A673 (cell line): ENCODE measurements around the gene LRRC42. TPM values are rescaled to one million over a fixed set of nuclear protein-coding genes. Genes with fewer than 3 reads are reported as not detected.

Experiments used
- BruUV-seq: library from RNA; stranded (reverse); fragments of 400-500 nt; replicated peaks from 2 replicates; lab custom pipeline; 2021; lab: Mats Ljungman, UMichigan
- CTCF ChIA-PET: fragments of 300-600 bp; sonication (Branson Sonifier 250); formaldehyde crosslinking; loops from one replicate; lab custom pipeline; 2022; ENCODE audit warnings: antibody characterized with exemption; lab: Charles Lee
- POLR2A ChIA-PET: fragments of 300-600 bp; sonication (Branson Sonifier 250); formaldehyde crosslinking; loops from one replicate; lab custom pipeline; 2022; ENCODE audit warnings: antibody characterized with exemption; ENCODE audit not compliant: low non-redundant PET; lab: Charles Lee
- DNase-seq: peaks from one replicate; pipeline ENCODE4 v3.0.0-alpha.2; 2015; ENCODE audit warnings: low spot score
- H3K27ac ChIP-seq: fragments of 200-600 bp; sonication (generic); 2 replicates; pipeline ENCODE4 v1.5.1; 2016; ENCODE audit warnings: mixed run types, low read depth, mild to moderate bottlenecking, mixed read lengths, antibody characterized with exemption, low read length; ENCODE audit not compliant: poor library complexity, severe bottlenecking
- H3K27me3 ChIP-seq: fragments of 200-600 bp; sonication (generic); replicated peaks from 2 replicates; pipeline ENCODE4 v1.6.1; 2017; ENCODE audit warnings: mixed run types, low read depth, mild to moderate bottlenecking, mixed read lengths, antibody characterized with exemption, low read length; ENCODE audit not compliant: insufficient read depth, poor library complexity
- H3K36me3 ChIP-seq: fragments of 200-600 bp; sonication (generic); 2 replicates; pipeline ENCODE4 v1.6.1; 2016; ENCODE audit warnings: mixed run types, mild to moderate bottlenecking, mixed read lengths, antibody characterized with exemption, low read length; ENCODE audit not compliant: insufficient read depth, poor library complexity, severe bottlenecking
- H3K4me1 ChIP-seq: fragments of 200-600 bp; sonication (generic); 2 replicates; pipeline ENCODE4 v1.6.1; 2017; ENCODE audit warnings: mixed run types, mild to moderate bottlenecking, mixed read lengths, antibody characterized with exemption, low read length; ENCODE audit not compliant: insufficient read depth, poor library complexity, severe bottlenecking
- H3K4me3 ChIP-seq: fragments of 200-600 bp; sonication (generic); 2 replicates; pipeline ENCODE4 v1.5.1; 2016; ENCODE audit warnings: low read depth, mixed run types, mild to moderate bottlenecking, mixed read lengths, low read length; ENCODE audit not compliant: poor library complexity, severe bottlenecking
- H3K9me3 ChIP-seq: fragments of 200-600 bp; sonication (generic); 2 replicates; pipeline ENCODE4 v1.6.1; 2016; ENCODE audit warnings: mixed run types, low read depth, mild to moderate bottlenecking, mixed read lengths, antibody characterized with exemption, low read length; ENCODE audit not compliant: poor library complexity, severe bottlenecking
- EZH2 ChIP-seq: fragments of 200-600 bp; sonication (generic); IDR thresholded peaks from 2 replicates; pipeline ENCODE4 v1.6.1; 2017; ENCODE audit warnings: borderline replicate concordance, low read depth, mild to moderate bottlenecking, mixed read lengths, antibody characterized with exemption, low read length; ENCODE audit not compliant: poor library complexity, severe bottlenecking
- intact Hi-C: fragments of 100-400 bp; cut with micrococcal nuclease; formaldehyde crosslinking; loops from one replicate; pipeline ENCODE4 v1.10.0; 2022; ENCODE audit not compliant: unreplicated experiment
- total RNA-seq: library from RNA; stranded (reverse); gene quantifications from 2 replicates; pipeline ENCODE4 v1.2.3, GENCODE V29; 2021
- TF ChIP-seq, protein P1 (sequence below): fragments of 300-800, 200-600 bp; sonication (generic); conservative IDR thresholded peaks from 2 replicates; pipeline ENCODE4 v1.5.1; 2017; ENCODE audit warnings: low read depth, mild to moderate bottlenecking, antibody characterized with exemption, low read length, moderate library complexity, mixed read lengths

LRRC42 gene
- total RNA-seq, 1 experiment from 2014 or later, result 25.8 TPM

DNA sequence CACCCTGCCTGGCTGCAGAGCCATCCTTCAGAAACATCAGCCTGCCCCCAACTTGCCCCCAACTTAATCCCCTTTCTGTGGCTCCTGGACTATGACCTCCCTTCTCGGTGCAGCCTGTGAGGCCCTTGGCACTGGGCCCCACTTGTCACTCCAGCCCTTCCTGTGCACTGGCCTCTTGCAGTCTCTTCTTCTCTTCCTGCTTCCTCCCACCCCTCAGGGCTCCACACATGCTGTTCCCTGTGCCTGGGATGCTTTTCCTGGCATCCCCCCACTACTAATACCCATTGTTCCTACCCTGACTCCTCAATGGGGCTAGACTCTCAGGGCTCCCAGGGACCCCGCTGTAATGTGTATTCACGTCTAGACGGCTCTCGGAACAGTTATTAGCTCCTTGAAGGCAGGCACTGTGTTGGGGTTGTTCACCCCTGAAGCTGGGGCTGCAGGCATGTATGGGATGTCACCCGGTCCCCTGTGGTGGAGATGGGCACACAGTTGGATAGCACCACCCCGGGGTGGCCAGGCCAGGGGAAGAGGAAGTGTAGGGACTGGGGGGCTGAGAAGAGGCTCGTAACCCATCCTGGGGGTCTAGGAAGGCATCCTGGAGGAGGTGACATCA lies 67.4 kb downstream of the LRRC42 start:
- H3K4me3 ChIP-seq, result no peak overlapping the region
- TF ChIP-seq EZH2, result no peak
- TF ChIP-seq, protein P1, sequence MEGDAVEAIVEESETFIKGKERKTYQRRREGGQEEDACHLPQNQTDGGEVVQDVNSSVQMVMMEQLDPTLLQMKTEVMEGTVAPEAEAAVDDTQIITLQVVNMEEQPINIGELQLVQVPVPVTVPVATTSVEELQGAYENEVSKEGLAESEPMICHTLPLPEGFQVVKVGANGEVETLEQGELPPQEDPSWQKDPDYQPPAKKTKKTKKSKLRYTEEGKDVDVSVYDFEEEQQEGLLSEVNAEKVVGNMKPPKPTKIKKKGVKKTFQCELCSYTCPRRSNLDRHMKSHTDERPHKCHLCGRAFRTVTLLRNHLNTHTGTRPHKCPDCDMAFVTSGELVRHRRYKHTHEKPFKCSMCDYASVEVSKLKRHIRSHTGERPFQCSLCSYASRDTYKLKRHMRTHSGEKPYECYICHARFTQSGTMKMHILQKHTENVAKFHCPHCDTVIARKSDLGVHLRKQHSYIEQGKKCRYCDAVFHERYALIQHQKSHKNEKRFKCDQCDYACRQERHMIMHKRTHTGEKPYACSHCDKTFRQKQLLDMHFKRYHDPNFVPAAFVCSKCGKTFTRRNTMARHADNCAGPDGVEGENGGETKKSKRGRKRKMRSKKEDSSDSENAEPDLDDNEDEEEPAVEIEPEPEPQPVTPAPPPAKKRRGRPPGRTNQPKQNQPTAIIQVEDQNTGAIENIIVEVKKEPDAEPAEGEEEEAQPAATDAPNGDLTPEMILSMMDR, result no peak
- CTCF ChIA-PET, result no interaction called here
- H3K27ac ChIP-seq, result no peak overlapping the region
- DNase-seq, result no peak
- POLR2A ChIA-PET, result no interaction called here
- intact Hi-C loops, result no loop called here
- BruUV-seq, result no TSS peak
- H3K27me3 ChIP-seq, result no peaks in the 10 kb centered on the region
- H3K36me3 ChIP-seq, result no peaks in the 10 kb centered on the region
- H3K9me3 ChIP-seq, result no peaks in the 10 kb centered on the region
- H3K4me1 ChIP-seq, result no peaks in the 10 kb centered on the region

DNA sequence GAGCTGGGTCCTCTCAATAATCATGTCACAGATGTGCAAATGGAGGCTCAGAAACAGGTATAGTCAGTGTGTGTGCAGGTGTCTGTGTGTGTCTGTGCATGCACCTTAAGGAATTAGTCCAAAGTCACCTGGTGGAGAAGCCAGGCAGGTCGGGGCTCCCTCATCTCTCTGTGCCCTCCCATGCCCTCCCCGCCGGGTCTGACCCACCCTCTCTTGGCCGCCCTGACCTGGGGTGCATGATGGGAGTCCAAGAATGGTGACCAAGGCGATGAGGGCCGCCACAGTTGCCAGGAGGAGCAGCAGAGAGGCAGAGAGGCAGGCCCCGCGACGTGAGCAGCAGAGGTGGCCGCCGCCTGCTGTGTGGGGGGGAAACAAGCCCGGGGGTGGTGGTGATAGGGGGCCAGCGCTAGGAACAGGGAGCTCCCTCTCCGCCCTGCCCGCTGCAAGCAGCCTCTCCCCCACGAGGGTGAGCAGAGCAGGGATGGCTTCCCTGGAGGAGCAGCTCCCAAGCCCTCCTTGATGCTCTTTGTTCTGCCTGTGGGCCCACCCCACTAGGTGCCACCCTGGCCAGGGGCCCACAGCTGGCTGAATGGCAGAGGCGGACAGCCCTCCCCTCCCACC lies 68.0 kb downstream of the LRRC42 start:
- DNase-seq, result no peak
- no peaks in the 10 kb centered on the region for H3K4me1 ChIP-seq
- no peaks in the 10 kb centered on the region for H3K27me3 ChIP-seq
- ChIA-PET CTCF (no interaction called here), POLR2A (no interaction called here)
- no peak overlapping the region for H3K4me3 ChIP-seq
- no peaks in the 10 kb centered on the region for H3K9me3 ChIP-seq
- intact Hi-C loops, result no loop called here
- BruUV-seq, result no TSS peak
- H3K36me3 ChIP-seq, result no peaks in the 10 kb centered on the region
- no peak for TF ChIP-seq EZH2
- TF ChIP-seq, protein P1, result no peak
- H3K27ac ChIP-seq, result no peak overlapping the region

GRCh38 chr1:54016343-54017282 lies 70.5 kb downstream of the LRRC42 start:
- Histone ChIP-seq H3K9me3 (no peaks in the 10 kb centered on the region), H3K4me3 (no peak overlapping the region), H3K27ac (no peak overlapping the region), H3K27me3 (no peaks in the 10 kb centered on the region), H3K36me3 (no peaks in the 10 kb centered on the region), H3K4me1 (no peaks in the 10 kb centered on the region)
- no TSS peak for BruUV-seq
- DNase-seq, result no peak
- ChIA-PET POLR2A (no interaction called here), CTCF (interaction anchor here (0.6 kb wide), 1 partner anchor 25 kb away, joined by 4 read pairs; no protein-coding TSS in a partner anchor)
- no peak for TF ChIP-seq EZH2
- TF ChIP-seq, protein P1, result no peak
- intact Hi-C loops, result no loop called here
